PC-3 (cell line): Measurements from ENCODE around the gene NBPF1. TPM values are rescaled to one million over a fixed set of nuclear protein-coding genes. Genes with fewer than 3 reads are reported as not detected.
"Not testable (repeated sequence)": the region's sequence is repeated elsewhere in the genome, so short reads cannot be mapped to it uniquely, and the experiment has no call there.

ENCODE experiments used
- ATAC-seq: fragments of 200-7000 bp; cut with Tn5 transposase; 2 replicates; pipeline ENCODE4 v1.9.1; 2020; ENCODE audit warnings: mild to moderate bottlenecking, moderate library complexity
- BruUV-seq: library from RNA; stranded (reverse); fragments of 400-500 nt; replicated peaks from 2 replicates; lab custom pipeline; 2021; lab: Mats Ljungman, UMichigan
- CTCF ChIA-PET: fragments of 300-600 bp; sonication (Branson Sonifier 250); formaldehyde crosslinking; loops from one replicate; lab custom pipeline; 2022; ENCODE audit warnings: antibody characterized with exemption; lab: Charles Lee
- POLR2A ChIA-PET: fragments of 300-600 bp; sonication (Branson Sonifier 250); formaldehyde crosslinking; loops from one replicate; lab custom pipeline; 2022; ENCODE audit warnings: antibody characterized with exemption; ENCODE audit not compliant: unreplicated experiment; lab: Charles Lee
- DNase-seq: peaks from one replicate; pipeline ENCODE4 v3.0.0-alpha.2; 2015
- H2AFZ ChIP-seq: fragments of 300-600 bp; sonication (generic); 2 replicates; pipeline ENCODE4 v1.6.0; 2016; ENCODE audit warnings: antibody characterized with exemption, low read length
- H3F3A ChIP-seq: fragments of 300-600 bp; sonication (generic); one replicate; pipeline ENCODE4 v1.6.0; 2017; ENCODE audit warnings: antibody characterized with exemption, low read length, control low read depth, mild to moderate bottlenecking; ENCODE audit not compliant: unreplicated experiment
- H3K27ac ChIP-seq: fragments of 300-600 bp; sonication (generic); 2 replicates; pipeline ENCODE4 v1.5.1; 2016; ENCODE audit warnings: mild to moderate bottlenecking, low read length
- H3K27me3 ChIP-seq: fragments of 300-600 bp; sonication (generic); 2 replicates; pipeline ENCODE4 v1.6.1; 2016; ENCODE audit warnings: low read length, mixed read lengths
- H3K36me3 ChIP-seq: fragments of 300-600 bp; sonication (generic); 2 replicates; pipeline ENCODE4 v1.6.1; 2016; ENCODE audit warnings: low read depth, mixed run types, low read length, mixed read lengths
- H3K4me1 ChIP-seq: fragments of 300-600 bp; sonication (generic); 2 replicates; pipeline ENCODE4 v1.5.1; 2016; ENCODE audit warnings: low read length; ENCODE audit not compliant: insufficient read depth
- H3K4me2 ChIP-seq: fragments of 300-600 bp; sonication (generic); 2 replicates; pipeline ENCODE4 v1.6.0; 2016; ENCODE audit warnings: low read length
- H3K4me3 ChIP-seq: fragments of 300-600 bp; sonication (generic); 2 replicates; pipeline ENCODE4 v1.5.1; 2016; ENCODE audit warnings: mild to moderate bottlenecking, low read length, mixed read lengths
- H3K79me2 ChIP-seq: fragments of 300-600 bp; sonication (generic); 2 replicates; pipeline ENCODE4 v1.6.1; 2017; ENCODE audit warnings: low read length, mixed read lengths
- H3K9ac ChIP-seq: fragments of 300-600 bp; sonication (generic); 2 replicates; pipeline ENCODE4 v1.6.0; 2016; ENCODE audit warnings: mild to moderate bottlenecking, low read length
- H3K9me2 ChIP-seq: fragments of 300-600 bp; sonication (generic); replicated peaks from 2 replicates; pipeline ENCODE4 v1.6.1; 2016; ENCODE audit warnings: mixed run types, low read length, mixed read lengths
- H3K9me3 ChIP-seq: fragments of 300-600 bp; sonication (generic); 2 replicates; pipeline ENCODE4 v1.6.1; 2016; ENCODE audit warnings: low read length, mixed read lengths
- H4K20me1 ChIP-seq: fragments of 300-600 bp; sonication (generic); 2 replicates; pipeline ENCODE4 v1.6.1; 2016; ENCODE audit warnings: low read length, mixed read lengths
- intact Hi-C: fragments of 100-400 bp; cut with micrococcal nuclease; formaldehyde crosslinking; loops from 2 replicates; pipeline ENCODE4 v1.9.0; 2023
- total RNA-seq: library from RNA; depleted of rRNA; stranded (reverse); fragments of >200 nt; gene quantifications from 2 replicates; pipeline ENCODE4 v1.2.3, GENCODE V29; 2014

The NBPF1 gene
- total RNA-seq, 1 experiment from 2014 or later = 57.2 TPM

DNA sequence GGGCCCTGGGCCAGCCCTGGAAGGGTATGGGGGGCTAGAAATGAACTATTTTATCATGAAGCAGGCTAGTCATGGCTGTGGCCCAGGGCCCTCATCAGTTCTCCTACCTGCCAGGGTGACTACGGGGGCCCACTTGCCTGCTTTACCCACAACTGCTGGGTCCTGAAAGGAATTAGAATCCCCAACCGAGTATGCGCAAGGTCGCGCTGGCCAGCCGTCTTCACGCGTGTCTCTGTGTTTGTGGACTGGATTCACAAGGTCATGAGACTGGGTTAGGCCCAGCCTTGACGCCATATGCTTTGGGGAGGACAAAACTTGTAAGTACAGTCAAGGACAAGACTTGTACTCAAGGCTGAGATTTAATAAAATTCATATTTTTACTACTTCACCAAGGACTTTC lies 36.6 kb upstream of the NBPF1 start:
- H2AFZ ChIP-seq, H3K9ac ChIP-seq, H3K4me1 ChIP-seq, H3K27me3 ChIP-seq, intact Hi-C loops, POLR2A ChIA-PET, H3F3A ChIP-seq, BruUV-seq, H3K27ac ChIP-seq, CTCF ChIA-PET, H4K20me1 ChIP-seq, DNase-seq, H3K4me2 ChIP-seq, ATAC-seq, H3K9me3 ChIP-seq, H3K36me3 ChIP-seq, H3K79me2 ChIP-seq, H3K9me2 ChIP-seq, H3K4me3 ChIP-seq: not testable (repeated sequence)

DNA sequence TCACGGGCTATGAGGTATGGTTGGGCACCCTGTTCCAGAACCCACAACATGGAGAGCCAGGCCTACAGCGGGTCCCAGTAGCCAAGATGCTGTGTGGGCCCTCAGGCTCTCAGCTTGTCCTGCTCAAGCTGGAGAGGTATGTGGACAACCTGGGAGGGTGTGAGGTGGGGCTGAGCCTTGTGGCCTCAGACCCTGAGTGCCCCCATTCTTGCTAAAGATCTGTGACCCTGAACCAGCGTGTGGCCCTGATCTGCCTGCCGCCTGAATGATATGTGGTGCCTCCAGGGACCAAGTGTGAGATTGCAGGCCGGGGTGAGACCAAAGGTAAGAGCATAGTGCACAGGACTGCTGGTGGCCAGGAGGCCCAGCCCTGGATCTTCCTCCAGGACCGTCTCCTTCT lies 36.0 kb upstream of the NBPF1 start:
- H3K4me2 ChIP-seq, H3K27me3 ChIP-seq, H3K36me3 ChIP-seq, H3K9ac ChIP-seq, H4K20me1 ChIP-seq, DNase-seq, BruUV-seq, H3F3A ChIP-seq, H2AFZ ChIP-seq, H3K9me3 ChIP-seq, H3K27ac ChIP-seq, CTCF ChIA-PET, H3K79me2 ChIP-seq, H3K4me1 ChIP-seq, POLR2A ChIA-PET, H3K9me2 ChIP-seq, ATAC-seq, intact Hi-C loops, H3K4me3 ChIP-seq: not testable (repeated sequence)

- H3K4me2 ChIP-seq, POLR2A ChIA-PET, CTCF ChIA-PET, H2AFZ ChIP-seq, H3K79me2 ChIP-seq, ATAC-seq, DNase-seq, H3K9me2 ChIP-seq, H3K4me3 ChIP-seq, BruUV-seq, H3F3A ChIP-seq, H3K36me3 ChIP-seq, H3K27me3 ChIP-seq, H3K9me3 ChIP-seq, H4K20me1 ChIP-seq, H3K9ac ChIP-seq, intact Hi-C loops, H3K27ac ChIP-seq, H3K4me1 ChIP-seq: not testable (repeated sequence)
Observed at GRCh38 chr1:16648756-16649155, 35.4 kb upstream of the NBPF1 start.

DNA sequence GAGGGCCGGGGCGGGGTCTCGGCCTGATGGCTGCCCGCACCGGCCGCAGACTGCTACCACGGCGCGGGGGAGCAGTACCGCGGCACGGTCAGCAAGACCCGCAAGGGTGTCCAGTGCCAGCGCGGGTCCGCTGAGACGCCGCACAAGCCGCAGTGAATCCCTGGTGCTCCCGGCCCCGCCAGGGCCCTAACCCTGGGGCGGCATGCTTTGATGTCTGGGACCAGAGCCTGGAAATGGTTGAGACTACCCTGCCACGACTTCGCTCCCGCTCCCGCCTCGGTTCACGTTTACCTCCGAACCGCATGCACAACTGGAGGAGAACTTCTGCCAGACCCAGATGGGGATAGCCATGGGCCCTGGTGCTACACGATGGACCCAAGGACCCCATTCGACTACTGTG lies 34.9 kb upstream of the NBPF1 start:
- H2AFZ ChIP-seq, BruUV-seq, H3K27ac ChIP-seq, H3K27me3 ChIP-seq, H3K9me2 ChIP-seq, H4K20me1 ChIP-seq, ATAC-seq, H3K4me2 ChIP-seq, H3K9ac ChIP-seq, H3F3A ChIP-seq, POLR2A ChIA-PET, DNase-seq, CTCF ChIA-PET, H3K36me3 ChIP-seq, intact Hi-C loops, H3K9me3 ChIP-seq, H3K4me3 ChIP-seq: not testable (repeated sequence)
- peaks cover 12% of the 10 kb centered on the region for H3K4me1 ChIP-seq
- H3K79me2 ChIP-seq = peaks cover 12% of the 10 kb centered on the region

DNA sequence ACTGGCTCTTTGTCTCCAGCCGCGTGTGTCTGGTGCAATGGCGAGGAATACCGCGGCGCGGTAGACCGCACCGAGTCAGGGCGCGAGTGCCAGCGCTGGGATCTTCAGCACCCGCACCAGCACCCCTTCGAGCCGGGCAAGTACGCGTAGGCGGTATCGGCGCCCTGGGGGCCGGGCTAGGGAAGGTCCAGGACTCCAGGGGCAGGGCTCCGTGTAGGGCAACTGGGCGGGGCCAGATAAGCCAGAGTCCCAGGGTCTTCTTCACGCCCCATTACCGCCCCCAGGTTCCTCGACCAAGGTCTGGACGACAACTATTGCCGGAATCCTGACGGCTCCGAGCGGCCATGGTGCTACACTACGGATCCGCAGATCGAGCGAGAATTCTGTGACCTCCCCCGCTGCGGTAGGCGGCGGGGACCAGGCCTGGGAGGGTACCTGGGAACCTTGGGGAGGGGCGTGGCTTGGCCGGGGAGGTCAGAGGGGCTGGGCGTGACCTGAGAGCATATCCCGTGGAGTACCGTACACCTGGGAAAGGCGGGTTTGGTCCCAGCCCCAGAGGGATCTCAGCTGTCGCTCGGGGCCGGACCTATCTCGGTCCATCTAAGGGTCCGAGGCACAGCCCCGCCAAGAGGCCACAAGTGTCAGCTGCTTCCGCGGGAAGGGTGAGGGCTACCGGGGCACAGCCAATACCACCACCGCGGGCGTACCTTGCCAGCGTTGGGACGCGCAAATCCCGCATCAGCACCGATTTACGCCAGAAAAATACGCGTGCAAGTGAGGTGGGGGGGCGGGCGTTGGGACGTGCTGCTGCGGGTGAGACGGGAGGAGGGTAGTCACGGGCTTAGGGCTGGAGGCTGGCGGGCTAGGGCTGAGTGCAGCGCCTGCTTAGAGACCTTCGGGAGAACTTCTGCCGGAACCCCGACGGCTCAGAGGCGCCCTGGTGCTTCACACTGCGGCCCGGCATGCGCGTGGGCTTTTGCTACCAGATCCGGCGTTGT lies 34.1 kb upstream of the NBPF1 start:
- BruUV-seq, H3K27me3 ChIP-seq, H3K27ac ChIP-seq, H3K9ac ChIP-seq, H3K36me3 ChIP-seq, H3K9me3 ChIP-seq, ATAC-seq, POLR2A ChIA-PET, H3K9me2 ChIP-seq, H3F3A ChIP-seq, H3K4me3 ChIP-seq, intact Hi-C loops, H3K4me2 ChIP-seq, DNase-seq, CTCF ChIA-PET, H2AFZ ChIP-seq, H4K20me1 ChIP-seq: not testable (repeated sequence)
- Histone ChIP-seq H3K79me2 (peaks cover 20% of the 10 kb centered on the region), H3K4me1 (peaks cover 18% of the 10 kb centered on the region)

GRCh38 chr1:16646716-16647115 lies 33.4 kb upstream of the NBPF1 start:
- H3K9me3 ChIP-seq, H3F3A ChIP-seq, POLR2A ChIA-PET, H4K20me1 ChIP-seq, intact Hi-C loops, DNase-seq, BruUV-seq, H3K36me3 ChIP-seq, H3K27ac ChIP-seq, H3K9ac ChIP-seq, ATAC-seq, H3K27me3 ChIP-seq, CTCF ChIA-PET, H2AFZ ChIP-seq, H3K9me2 ChIP-seq, H3K4me2 ChIP-seq, H3K4me3 ChIP-seq: not testable (repeated sequence)
- H3K79me2 ChIP-seq = peaks cover 28% of the 10 kb centered on the region
- H3K4me1 ChIP-seq = peaks cover 18% of the 10 kb centered on the region
